HG03520 (cell line): Measurements from ENCODE around the gene SMYD3.

ENCODE experiments used
- ATAC-seq: cut with Tn5 transposase; IDR thresholded peaks from one replicate; pipeline ENCODE4 v1.9.1; 2021; ENCODE audit warnings: mild to moderate bottlenecking, moderate library complexity; ENCODE audit not compliant: unreplicated experiment

Gene SMYD3

GRCh38 chr1:245881767-245882391 is 625.2 kb downstream of the SMYD3 start:
- ATAC-seq = no peak

GRCh38 chr1:245880754-245881403 is 626.2 kb downstream of the SMYD3 start:
- no peak for ATAC-seq

- no peak for ATAC-seq
Measured at GRCh38 chr1:245879091-245879490, 628.0 kb downstream of the SMYD3 start.

GRCh38 chr1:245878585-245878984 is 628.5 kb downstream of the SMYD3 start:
- no peak for ATAC-seq

- ATAC-seq = no peak
Measured at GRCh38 chr1:245877976-245878375, 629.1 kb downstream of the SMYD3 start.

- ATAC-seq = no peak
Measured at GRCh38 chr1:245876586-245876985, 630.5 kb downstream of the SMYD3 start.

- ATAC-seq = no peak
Measured at GRCh38 chr1:245875581-245876261, 631.4 kb downstream of the SMYD3 start.

- ATAC-seq = no peak
Measured at GRCh38 chr1:245874942-245875580, 632.0 kb downstream of the SMYD3 start.

GRCh38 chr1:245873883-245874671 is 633.0 kb downstream of the SMYD3 start:
- ATAC-seq = no peak

GRCh38 chr1:245873068-245873467 is 634.0 kb downstream of the SMYD3 start:
- no peak for ATAC-seq

GRCh38 chr1:245872475-245872874 is 634.6 kb downstream of the SMYD3 start:
- ATAC-seq = no peak

- no peak for ATAC-seq
Measured at GRCh38 chr1:245871915-245872314, 635.2 kb downstream of the SMYD3 start.

GRCh38 chr1:245871191-245871590 is 635.9 kb downstream of the SMYD3 start:
- ATAC-seq = no peak

GRCh38 chr1:245870698-245871097 is 636.4 kb downstream of the SMYD3 start:
- ATAC-seq = no peak

- no peak for ATAC-seq
Measured at GRCh38 chr1:245869847-245870246, 637.2 kb downstream of the SMYD3 start.

- no peak for ATAC-seq
Measured at GRCh38 chr1:245867738-245868137, 639.3 kb downstream of the SMYD3 start.

- ATAC-seq = no peak
Measured at GRCh38 chr1:245864872-245865271, 642.2 kb downstream of the SMYD3 start.

GRCh38 chr1:245863566-245864184 is 643.4 kb downstream of the SMYD3 start:
- ATAC-seq = no peak

GRCh38 chr1:245862812-245863540 is 644.1 kb downstream of the SMYD3 start:
- ATAC-seq = no peak
